ENCODE results near the gene PTGER1.

PTGER1 gene

GRCh38 chr19:14479975-14480699, 5.0 kb upstream of the PTGER1 start:
- H4K20me1 ChIP-seq (ENCODE audit: insufficient read depth, low read length): no peaks in the 10 kb centered on the region
- H3K4me2 ChIP-seq (ENCODE audit: low read length): peak overlapping the region; percentile 61
- H2AFZ ChIP-seq (ENCODE audit: low read length): no peak overlapping the region
- TF ChIP-seq, protein P1, sequence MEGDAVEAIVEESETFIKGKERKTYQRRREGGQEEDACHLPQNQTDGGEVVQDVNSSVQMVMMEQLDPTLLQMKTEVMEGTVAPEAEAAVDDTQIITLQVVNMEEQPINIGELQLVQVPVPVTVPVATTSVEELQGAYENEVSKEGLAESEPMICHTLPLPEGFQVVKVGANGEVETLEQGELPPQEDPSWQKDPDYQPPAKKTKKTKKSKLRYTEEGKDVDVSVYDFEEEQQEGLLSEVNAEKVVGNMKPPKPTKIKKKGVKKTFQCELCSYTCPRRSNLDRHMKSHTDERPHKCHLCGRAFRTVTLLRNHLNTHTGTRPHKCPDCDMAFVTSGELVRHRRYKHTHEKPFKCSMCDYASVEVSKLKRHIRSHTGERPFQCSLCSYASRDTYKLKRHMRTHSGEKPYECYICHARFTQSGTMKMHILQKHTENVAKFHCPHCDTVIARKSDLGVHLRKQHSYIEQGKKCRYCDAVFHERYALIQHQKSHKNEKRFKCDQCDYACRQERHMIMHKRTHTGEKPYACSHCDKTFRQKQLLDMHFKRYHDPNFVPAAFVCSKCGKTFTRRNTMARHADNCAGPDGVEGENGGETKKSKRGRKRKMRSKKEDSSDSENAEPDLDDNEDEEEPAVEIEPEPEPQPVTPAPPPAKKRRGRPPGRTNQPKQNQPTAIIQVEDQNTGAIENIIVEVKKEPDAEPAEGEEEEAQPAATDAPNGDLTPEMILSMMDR (IDR thresholded peaks at IDR 0.05; ENCODE audit: low read length): peak; percentile 93
- no peak for TF ChIP-seq EZH2 (IDR thresholded peaks at IDR 0.05; ENCODE audit: borderline replicate concordance, low read length)
- H3K9me3 ChIP-seq (ENCODE audit: low read length): no peaks in the 10 kb centered on the region
- peaks cover 22% of the 10 kb centered on the region for H3K36me3 ChIP-seq (ENCODE audit: insufficient read depth, low read length)
- H3K27me3 ChIP-seq (ENCODE audit: insufficient read depth, low read length): peaks cover 6% of the 10 kb centered on the region; the same call in 1 of the 2 replicates
- H3K4me1 ChIP-seq (ENCODE audit: insufficient read depth, low read length, severe bottlenecking): peaks cover 7% of the 10 kb centered on the region
- no peaks in the 10 kb centered on the region for H3F3A ChIP-seq (ENCODE audit: insufficient read depth, low read length)
- H3K27ac ChIP-seq (ENCODE audit: low read depth, low read length, poor library complexity, severe bottlenecking): no peak overlapping the region
- peak overlapping the region; percentile 36 for H3K4me3 ChIP-seq (ENCODE audit: low read depth, low read length, poor library complexity, severe bottlenecking)
- H3K9ac ChIP-seq (ENCODE audit: low read length): no peak overlapping the region
- no peaks in the 10 kb centered on the region for H3K79me2 ChIP-seq (ENCODE audit: insufficient read depth, low read length)
- no peaks in the 10 kb centered on the region for H3K9me2 ChIP-seq (ENCODE audit: low read depth, low read length)

GRCh38 chr19:14479309-14479974, 4.3 kb upstream of the PTGER1 start:
- no peak overlapping the region for H2AFZ ChIP-seq (ENCODE audit: low read length)
- H3K27ac ChIP-seq (ENCODE audit: low read depth, low read length, poor library complexity, severe bottlenecking): no peak overlapping the region
- no peaks in the 10 kb centered on the region for H4K20me1 ChIP-seq (ENCODE audit: insufficient read depth, low read length)
- no peak overlapping the region for H3K4me2 ChIP-seq (ENCODE audit: low read length)
- no peaks in the 10 kb centered on the region for H3K79me2 ChIP-seq (ENCODE audit: insufficient read depth, low read length)
- peaks cover 6% of the 10 kb centered on the region; the same call in 1 of the 2 replicates for H3K27me3 ChIP-seq (ENCODE audit: insufficient read depth, low read length)
- no peak for TF ChIP-seq EZH2 (IDR thresholded peaks at IDR 0.05; ENCODE audit: borderline replicate concordance, low read length)
- TF ChIP-seq, protein P1 (IDR thresholded peaks at IDR 0.05; ENCODE audit: low read length): no peak
- no peaks in the 10 kb centered on the region for H3F3A ChIP-seq (ENCODE audit: insufficient read depth, low read length)
- peaks cover 22% of the 10 kb centered on the region for H3K36me3 ChIP-seq (ENCODE audit: insufficient read depth, low read length)
- H3K9me3 ChIP-seq (ENCODE audit: low read length): no peaks in the 10 kb centered on the region
- no peak overlapping the region for H3K9ac ChIP-seq (ENCODE audit: low read length)
- no peak overlapping the region for H3K4me3 ChIP-seq (ENCODE audit: low read depth, low read length, poor library complexity, severe bottlenecking)
- H3K9me2 ChIP-seq (ENCODE audit: low read depth, low read length): no peaks in the 10 kb centered on the region
- peaks cover 7% of the 10 kb centered on the region for H3K4me1 ChIP-seq (ENCODE audit: insufficient read depth, low read length, severe bottlenecking)

DNA sequence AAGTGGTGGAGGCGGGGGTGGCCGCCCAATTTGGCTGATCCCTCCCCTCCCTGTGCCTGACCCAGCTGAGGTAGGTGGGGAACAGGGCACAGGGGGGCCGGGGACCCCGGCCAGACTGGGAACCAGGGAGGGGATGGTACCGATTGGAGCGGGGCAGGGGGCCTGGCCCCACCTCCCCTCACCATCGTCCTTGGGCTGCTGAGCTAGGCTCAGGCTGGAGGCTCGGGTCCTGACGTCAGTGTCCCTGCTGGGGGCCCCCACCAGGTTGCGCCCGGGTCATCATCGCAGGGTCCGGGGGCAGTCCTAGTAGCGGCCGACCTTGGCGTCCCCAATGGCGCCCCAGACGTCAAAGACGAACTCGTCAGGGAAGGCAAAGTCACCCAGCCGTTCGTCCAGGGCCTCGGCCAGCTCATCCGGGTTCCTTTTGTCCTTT, 3.0 kb upstream of the PTGER1 start:
- Histone ChIP-seq H3K27ac (ENCODE audit: low read depth, low read length, poor library complexity, severe bottlenecking) (no peak overlapping the region), H3K4me3 (ENCODE audit: low read depth, low read length, poor library complexity, severe bottlenecking) (no peak overlapping the region), H3F3A (ENCODE audit: insufficient read depth, low read length) (no peaks in the 10 kb centered on the region), H3K27me3 (ENCODE audit: insufficient read depth, low read length) (peaks cover 6% of the 10 kb centered on the region; the same call in 1 of the 2 replicates), H3K4me2 (ENCODE audit: low read length) (no peak overlapping the region), H4K20me1 (ENCODE audit: insufficient read depth, low read length) (no peaks in the 10 kb centered on the region), H3K9me3 (ENCODE audit: low read length) (no peaks in the 10 kb centered on the region), H3K36me3 (ENCODE audit: insufficient read depth, low read length) (peaks cover 22% of the 10 kb centered on the region), H3K4me1 (ENCODE audit: insufficient read depth, low read length, severe bottlenecking) (peaks cover 7% of the 10 kb centered on the region), H2AFZ (ENCODE audit: low read length) (no peak overlapping the region), H3K79me2 (ENCODE audit: insufficient read depth, low read length) (no peaks in the 10 kb centered on the region), H3K9ac (ENCODE audit: low read length) (no peak overlapping the region), H3K9me2 (ENCODE audit: low read depth, low read length) (no peaks in the 10 kb centered on the region)
- no peak for TF ChIP-seq EZH2 (IDR thresholded peaks at IDR 0.05; ENCODE audit: borderline replicate concordance, low read length)
- TF ChIP-seq, protein P1 (IDR thresholded peaks at IDR 0.05; ENCODE audit: low read length): no peak
